GM12873 (cell line): ENCODE results near the gene KAT5.

Source experiments
- TF ChIP-seq, protein P1 (sequence below): IDR thresholded peaks from 2 replicates; pipeline ENCODE4 v1.5.1; 2012; ENCODE audit warnings: low read depth, mild to moderate bottlenecking, moderate library complexity, low read length, control low read depth; ENCODE audit not compliant: insufficient read depth; ENCODE audit errors: missing control alignments

KAT5 gene

DNA sequence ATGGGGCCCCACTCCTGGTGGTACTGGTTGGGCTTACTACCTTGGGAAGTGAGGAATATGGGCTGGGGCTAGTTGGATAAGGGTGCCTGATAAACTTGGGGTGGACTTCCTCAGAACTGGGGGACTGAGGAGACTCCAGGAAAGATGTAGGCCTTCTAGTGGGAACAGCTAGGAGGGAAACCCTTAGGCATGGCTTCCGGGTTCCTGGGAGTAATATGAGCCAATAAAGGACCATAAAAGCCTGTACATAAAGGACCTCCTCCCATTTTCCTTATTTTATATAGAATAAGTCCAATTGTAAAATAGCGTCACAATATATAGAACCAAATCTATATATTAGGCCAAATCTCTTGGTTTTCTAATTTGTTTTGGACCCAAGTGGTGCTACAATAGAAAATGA lies 27.0 kb downstream of the KAT5 start:
- TF ChIP-seq, protein P1, sequence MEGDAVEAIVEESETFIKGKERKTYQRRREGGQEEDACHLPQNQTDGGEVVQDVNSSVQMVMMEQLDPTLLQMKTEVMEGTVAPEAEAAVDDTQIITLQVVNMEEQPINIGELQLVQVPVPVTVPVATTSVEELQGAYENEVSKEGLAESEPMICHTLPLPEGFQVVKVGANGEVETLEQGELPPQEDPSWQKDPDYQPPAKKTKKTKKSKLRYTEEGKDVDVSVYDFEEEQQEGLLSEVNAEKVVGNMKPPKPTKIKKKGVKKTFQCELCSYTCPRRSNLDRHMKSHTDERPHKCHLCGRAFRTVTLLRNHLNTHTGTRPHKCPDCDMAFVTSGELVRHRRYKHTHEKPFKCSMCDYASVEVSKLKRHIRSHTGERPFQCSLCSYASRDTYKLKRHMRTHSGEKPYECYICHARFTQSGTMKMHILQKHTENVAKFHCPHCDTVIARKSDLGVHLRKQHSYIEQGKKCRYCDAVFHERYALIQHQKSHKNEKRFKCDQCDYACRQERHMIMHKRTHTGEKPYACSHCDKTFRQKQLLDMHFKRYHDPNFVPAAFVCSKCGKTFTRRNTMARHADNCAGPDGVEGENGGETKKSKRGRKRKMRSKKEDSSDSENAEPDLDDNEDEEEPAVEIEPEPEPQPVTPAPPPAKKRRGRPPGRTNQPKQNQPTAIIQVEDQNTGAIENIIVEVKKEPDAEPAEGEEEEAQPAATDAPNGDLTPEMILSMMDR: no peak

DNA sequence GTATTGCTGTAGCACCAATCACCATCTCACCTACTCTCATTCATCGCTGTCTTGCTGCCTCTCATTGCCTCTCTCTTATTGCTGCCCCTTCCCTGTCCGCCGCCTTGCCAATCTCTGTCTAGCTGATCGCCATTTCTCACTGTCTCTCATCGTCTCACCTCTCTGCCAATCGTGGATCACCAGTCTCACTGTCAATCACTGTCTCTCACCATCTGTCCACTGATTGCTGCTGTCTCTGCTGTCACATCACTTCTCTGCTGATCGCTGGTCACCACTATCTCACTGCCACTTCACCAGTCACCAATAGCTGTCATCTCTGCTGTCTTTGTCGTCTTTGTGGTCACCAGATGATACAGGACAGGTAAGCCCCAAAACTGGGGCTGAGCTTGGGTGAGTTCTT lies 29.1 kb downstream of the KAT5 start:
- TF ChIP-seq, protein P1: no peak

DNA sequence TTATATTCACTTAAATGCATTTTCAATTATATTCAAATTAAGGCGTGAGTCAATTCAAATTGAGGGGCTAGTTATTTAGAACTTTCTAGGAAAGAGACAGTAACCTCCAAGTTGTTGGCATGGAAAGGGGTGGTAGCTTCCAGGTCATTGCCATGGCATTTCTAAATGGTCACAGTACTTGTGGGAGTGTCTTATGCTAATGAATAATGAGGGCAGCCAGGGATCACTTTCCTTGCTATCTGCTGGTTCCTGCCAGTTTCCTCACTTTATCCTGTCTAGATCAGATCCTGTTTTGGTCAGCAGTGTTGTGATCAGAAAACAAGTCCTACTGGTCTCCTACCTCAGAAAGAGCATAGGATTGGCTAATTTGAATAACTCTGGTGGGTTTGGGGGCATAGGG lies 30.3 kb downstream of the KAT5 start:
- TF ChIP-seq, protein P1: no peak

DNA sequence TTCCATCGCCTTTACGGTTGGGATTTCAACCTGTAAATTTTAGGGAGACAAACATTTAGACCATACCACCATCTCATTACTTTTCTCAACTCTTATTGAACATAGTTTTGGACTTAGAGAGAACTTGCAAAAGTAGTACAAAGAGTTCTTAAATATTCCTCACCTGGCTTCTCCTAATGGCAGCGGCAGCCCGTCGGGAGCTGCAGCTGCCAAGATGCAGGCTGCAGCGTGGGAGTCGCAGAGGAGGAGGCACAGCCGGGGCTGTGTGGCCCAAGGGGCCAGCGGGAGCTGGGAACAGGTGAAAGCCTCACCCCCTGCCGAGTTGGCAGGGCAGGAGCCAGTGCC lies 31.6 kb downstream of the KAT5 start:
- TF ChIP-seq, protein P1: no peak

DNA sequence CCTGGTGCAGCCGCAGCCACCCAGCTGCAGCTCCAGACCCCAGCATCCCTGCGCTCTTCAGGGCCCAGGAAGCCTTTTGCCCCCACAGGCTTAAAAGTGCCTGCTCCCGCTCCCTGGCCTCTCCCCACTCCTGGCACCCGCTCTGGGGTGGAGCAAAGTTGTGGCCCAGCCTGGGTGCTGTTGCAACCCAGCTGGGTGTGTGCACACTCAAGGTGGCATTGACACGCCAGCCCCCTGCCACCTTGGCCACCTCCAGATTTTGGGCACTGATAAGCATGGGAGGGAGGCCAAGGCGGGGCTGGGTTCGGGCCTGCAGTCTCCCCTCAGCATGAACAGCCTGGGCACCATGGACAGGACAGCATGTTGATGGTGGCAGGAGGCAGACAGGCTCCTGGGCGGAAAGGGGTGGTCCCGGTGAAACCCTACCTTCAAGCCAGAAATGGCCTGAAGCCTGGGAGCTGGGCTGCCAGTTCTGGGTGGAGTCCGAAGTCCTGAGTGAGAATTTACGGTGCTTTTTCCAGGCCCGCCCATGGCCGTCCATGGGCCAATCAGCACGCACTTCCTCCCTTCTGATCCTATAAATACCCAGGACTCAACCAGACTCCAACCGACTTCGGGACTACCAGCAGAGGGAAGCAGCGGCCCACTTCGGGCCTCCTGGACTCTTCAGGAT lies 32.1 kb downstream of the KAT5 start:
- TF ChIP-seq, protein P1: no peak

DNA sequence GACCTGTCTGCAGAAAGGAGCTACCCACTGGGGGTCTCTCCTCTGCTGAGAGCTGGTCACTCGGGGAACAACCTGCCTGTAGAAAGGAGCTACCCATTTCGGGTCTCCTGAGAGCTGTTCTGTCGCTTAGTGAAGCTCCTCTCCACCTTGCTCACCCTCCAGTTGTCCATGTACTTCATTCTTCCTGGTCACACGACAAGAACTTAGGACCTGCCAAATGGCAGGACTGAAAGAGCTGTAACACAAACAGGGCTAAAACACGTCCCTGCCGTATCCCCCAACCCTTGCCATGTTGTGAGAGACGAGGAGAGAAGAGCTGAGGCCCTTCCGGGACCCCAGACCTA lies 32.6 kb downstream of the KAT5 start:
- TF ChIP-seq, protein P1: no peak

DNA sequence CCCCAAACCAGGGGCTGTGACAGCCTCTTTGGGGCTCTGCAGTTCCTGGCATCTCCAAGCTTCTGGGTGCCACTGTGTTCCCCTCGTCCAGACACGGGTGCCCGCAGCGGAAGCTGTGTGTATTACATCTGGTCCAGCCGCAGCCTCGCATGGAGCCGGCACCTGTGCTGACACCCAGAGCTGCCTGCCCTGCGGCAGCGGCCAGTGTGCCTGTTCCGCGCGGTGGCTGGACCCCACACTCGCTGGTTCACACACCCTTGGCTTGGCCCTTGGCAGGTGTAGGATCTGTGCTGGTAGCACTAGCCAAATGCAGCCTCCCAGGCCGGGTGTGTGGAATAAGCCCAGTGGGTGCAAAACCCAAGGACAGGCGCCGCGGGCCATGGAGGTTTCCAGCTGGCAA lies 33.0 kb downstream of the KAT5 start:
- TF ChIP-seq, protein P1: no peak
